ENCODE results near the gene STRN4.

DNA sequence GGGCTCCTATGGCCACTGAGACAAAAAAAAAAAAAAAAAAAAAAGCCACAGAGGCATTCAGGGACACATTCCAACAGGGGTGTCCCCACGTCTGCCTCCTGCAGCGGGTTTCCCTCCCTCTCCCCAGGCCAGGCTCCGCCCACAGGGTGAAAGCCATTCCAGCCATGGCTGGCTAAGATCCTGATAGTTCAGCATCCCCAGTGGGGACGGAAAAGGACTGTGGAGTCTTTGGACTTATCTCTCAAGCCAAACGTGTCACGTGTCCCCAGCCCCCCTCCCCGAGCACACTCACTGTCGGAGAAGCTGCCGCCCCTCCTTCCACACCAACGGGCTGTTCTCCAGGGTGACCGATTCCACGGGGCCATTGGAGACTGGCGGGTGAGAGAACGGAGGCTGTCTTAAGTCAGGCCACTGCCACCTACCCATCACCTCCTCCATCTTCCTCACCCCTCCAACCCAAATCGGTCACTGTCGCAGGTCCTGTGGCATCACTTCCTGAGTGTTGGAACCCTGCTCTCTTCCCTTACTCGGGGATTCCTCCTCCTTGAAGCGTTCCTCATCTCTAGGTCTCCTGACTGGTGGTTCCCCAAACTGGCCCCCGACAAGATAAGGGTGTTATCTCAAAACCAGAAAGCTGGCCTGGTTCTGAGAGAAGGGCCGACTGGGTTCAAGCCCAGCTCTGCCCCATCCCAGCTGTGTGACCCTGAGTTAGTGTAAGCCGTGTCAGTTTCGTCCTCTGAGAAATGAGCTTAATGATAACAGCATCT is 9.5 kb downstream of the STRN4 start:
- TF ChIP-seq, protein P1, sequence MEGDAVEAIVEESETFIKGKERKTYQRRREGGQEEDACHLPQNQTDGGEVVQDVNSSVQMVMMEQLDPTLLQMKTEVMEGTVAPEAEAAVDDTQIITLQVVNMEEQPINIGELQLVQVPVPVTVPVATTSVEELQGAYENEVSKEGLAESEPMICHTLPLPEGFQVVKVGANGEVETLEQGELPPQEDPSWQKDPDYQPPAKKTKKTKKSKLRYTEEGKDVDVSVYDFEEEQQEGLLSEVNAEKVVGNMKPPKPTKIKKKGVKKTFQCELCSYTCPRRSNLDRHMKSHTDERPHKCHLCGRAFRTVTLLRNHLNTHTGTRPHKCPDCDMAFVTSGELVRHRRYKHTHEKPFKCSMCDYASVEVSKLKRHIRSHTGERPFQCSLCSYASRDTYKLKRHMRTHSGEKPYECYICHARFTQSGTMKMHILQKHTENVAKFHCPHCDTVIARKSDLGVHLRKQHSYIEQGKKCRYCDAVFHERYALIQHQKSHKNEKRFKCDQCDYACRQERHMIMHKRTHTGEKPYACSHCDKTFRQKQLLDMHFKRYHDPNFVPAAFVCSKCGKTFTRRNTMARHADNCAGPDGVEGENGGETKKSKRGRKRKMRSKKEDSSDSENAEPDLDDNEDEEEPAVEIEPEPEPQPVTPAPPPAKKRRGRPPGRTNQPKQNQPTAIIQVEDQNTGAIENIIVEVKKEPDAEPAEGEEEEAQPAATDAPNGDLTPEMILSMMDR (IDR thresholded peaks at IDR 0.05 in 2 of 3, conservative IDR thresholded peaks at IDR 0.05 in 1 of 3; ENCODE audit: insufficient read depth in 2 of 3, low read depth in 1 of 3, low read length in 3 of 3) = no peak
- TF ChIP-seq EP300 (IDR thresholded peaks at IDR 0.05; ENCODE audit: low read length) (peak; percentile 18; the same call in 1 of the 2 replicates), GATAD2A (IDR thresholded peaks at IDR 0.05) (no peak), KAT7 (CRISPR knock-in tag; IDR thresholded peaks at IDR 0.05; ENCODE audit: borderline replicate concordance) (no peak), TCF7L2 (IDR thresholded peaks at IDR 0.05; ENCODE audit: low read depth, low read length) (no peak), NRF1 (conservative IDR thresholded peaks at IDR 0.05 in 1 of 2, IDR thresholded peaks at IDR 0.05 in 1 of 2) (peak in 1 of 2 experiments; percentile 46; a peak in 2 of 4 replicates), PHF8 (IDR thresholded peaks at IDR 0.05; ENCODE audit: borderline replicate concordance, low read length) (no peak), CHD2 (IDR thresholded peaks at IDR 0.05; ENCODE audit: low read depth, low read length) (no peak), TARDBP (IDR thresholded peaks at IDR 0.05) (no peak), CREM (IDR thresholded peaks at IDR 0.05; ENCODE audit: low read depth) (peak; percentile 78)
- TF ChIP-seq, protein P2, sequence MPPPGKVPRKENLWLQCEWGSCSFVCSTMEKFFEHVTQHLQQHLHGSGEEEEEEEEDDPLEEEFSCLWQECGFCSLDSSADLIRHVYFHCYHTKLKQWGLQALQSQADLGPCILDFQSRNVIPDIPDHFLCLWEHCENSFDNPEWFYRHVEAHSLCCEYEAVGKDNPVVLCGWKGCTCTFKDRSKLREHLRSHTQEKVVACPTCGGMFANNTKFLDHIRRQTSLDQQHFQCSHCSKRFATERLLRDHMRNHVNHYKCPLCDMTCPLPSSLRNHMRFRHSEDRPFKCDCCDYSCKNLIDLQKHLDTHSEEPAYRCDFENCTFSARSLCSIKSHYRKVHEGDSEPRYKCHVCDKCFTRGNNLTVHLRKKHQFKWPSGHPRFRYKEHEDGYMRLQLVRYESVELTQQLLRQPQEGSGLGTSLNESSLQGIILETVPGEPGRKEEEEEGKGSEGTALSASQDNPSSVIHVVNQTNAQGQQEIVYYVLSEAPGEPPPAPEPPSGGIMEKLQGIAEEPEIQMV (tag; conservative IDR thresholded peaks at IDR 0.05; ENCODE audit: low read depth) = no peak
- TF ChIP-seq, protein P3, sequence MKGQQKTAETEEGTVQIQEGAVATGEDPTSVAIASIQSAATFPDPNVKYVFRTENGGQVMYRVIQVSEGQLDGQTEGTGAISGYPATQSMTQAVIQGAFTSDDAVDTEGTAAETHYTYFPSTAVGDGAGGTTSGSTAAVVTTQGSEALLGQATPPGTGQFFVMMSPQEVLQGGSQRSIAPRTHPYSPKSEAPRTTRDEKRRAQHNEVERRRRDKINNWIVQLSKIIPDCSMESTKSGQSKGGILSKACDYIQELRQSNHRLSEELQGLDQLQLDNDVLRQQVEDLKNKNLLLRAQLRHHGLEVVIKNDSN (CRISPR knock-in tag; IDR thresholded peaks at IDR 0.05) = peak; percentile 97
- TF ChIP-seq, protein P4, sequence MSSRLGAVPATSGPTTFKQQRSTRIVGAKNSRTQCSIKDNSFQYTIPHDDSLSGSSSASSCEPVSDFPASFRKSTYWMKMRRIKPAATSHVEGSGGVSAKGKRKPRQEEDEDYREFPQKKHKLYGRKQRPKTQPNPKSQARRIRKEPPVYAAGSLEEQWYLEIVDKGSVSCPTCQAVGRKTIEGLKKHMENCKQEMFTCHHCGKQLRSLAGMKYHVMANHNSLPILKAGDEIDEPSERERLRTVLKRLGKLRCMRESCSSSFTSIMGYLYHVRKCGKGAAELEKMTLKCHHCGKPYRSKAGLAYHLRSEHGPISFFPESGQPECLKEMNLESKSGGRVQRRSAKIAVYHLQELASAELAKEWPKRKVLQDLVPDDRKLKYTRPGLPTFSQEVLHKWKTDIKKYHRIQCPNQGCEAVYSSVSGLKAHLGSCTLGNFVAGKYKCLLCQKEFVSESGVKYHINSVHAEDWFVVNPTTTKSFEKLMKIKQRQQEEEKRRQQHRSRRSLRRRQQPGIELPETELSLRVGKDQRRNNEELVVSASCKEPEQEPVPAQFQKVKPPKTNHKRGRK (tag; IDR thresholded peaks at IDR 0.05) = no peak
- TF ChIP-seq, protein P5, sequence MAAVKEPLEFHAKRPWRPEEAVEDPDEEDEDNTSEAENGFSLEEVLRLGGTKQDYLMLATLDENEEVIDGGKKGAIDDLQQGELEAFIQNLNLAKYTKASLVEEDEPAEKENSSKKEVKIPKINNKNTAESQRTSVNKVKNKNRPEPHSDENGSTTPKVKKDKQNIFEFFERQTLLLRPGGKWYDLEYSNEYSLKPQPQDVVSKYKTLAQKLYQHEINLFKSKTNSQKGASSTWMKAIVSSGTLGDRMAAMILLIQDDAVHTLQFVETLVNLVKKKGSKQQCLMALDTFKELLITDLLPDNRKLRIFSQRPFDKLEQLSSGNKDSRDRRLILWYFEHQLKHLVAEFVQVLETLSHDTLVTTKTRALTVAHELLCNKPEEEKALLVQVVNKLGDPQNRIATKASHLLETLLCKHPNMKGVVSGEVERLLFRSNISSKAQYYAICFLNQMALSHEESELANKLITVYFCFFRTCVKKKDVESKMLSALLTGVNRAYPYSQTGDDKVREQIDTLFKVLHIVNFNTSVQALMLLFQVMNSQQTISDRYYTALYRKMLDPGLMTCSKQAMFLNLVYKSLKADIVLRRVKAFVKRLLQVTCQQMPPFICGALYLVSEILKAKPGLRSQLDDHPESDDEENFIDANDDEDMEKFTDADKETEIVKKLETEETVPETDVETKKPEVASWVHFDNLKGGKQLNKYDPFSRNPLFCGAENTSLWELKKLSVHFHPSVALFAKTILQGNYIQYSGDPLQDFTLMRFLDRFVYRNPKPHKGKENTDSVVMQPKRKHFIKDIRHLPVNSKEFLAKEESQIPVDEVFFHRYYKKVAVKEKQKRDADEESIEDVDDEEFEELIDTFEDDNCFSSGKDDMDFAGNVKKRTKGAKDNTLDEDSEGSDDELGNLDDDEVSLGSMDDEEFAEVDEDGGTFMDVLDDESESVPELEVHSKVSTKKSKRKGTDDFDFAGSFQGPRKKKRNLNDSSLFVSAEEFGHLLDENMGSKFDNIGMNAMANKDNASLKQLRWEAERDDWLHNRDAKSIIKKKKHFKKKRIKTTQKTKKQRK (IDR thresholded peaks at IDR 0.05; ENCODE audit: borderline replicate concordance, low read depth, low read length) = no peak
